HG02852 (cell line): ENCODE measurements around the gene TP53.
"Not testable (repeated sequence)": the region's sequence is repeated elsewhere in the genome, so short reads cannot be mapped to it uniquely, and the experiment has no call there.

Experiments used
- ATAC-seq: cut with Tn5 transposase; IDR thresholded peaks from one replicate; pipeline ENCODE4 v1.9.1; 2021; ENCODE audit warnings: mild to moderate bottlenecking, moderate library complexity; ENCODE audit not compliant: unreplicated experiment

The TP53 gene

GRCh38 chr17:7634384-7634783 is 52.9 kb downstream of the TP53 start:
- no peak for ATAC-seq

GRCh38 chr17:7633093-7633492 is 54.2 kb downstream of the TP53 start:
- ATAC-seq, result no peak

GRCh38 chr17:7632492-7632894 is 54.8 kb downstream of the TP53 start:
- ATAC-seq, result no peak

- no peak for ATAC-seq
Observed at GRCh38 chr17:7631398-7632380, 55.6 kb downstream of the TP53 start.

GRCh38 chr17:7629939-7630571 is 57.2 kb downstream of the TP53 start, which contains the start of gene SHBG:
TSS of gene SHBG (plus strand) at chr17:7630135. CDS start at chr17:7630173, 38 bp downstream.
- ATAC-seq, result no peak

GRCh38 chr17:7627250-7628121 is 59.8 kb downstream of the TP53 start, which contains the start of gene SAT2:
TSS of gene SAT2 (minus strand) at chr17:7627821. CDS start at chr17:7627635, 186 bp downstream.
- peak; percentile 92 for ATAC-seq

- no peak for ATAC-seq
Observed at GRCh38 chr17:7626956-7627249, 60.4 kb downstream of the TP53 start.

- no peak for ATAC-seq
Observed at GRCh38 chr17:7626307-7626706, 61.0 kb downstream of the TP53 start.

GRCh38 chr17:7625749-7626148 is 61.5 kb downstream of the TP53 start:
- not testable (repeated sequence) for ATAC-seq

- ATAC-seq, result no peak
Observed at GRCh38 chr17:7623661-7624060, 63.6 kb downstream of the TP53 start.

GRCh38 chr17:7620835-7621234 is 66.5 kb downstream of the TP53 start:
- no peak for ATAC-seq

GRCh38 chr17:7618608-7619007 is 68.7 kb downstream of the TP53 start:
- no peak for ATAC-seq
